Astrocyte (in vitro differentiated cells and primary cell): ENCODE data around the gene MAN2A1. TPM values are rescaled to one million over a fixed set of nuclear protein-coding genes. Genes with fewer than 3 reads are reported as not detected.

Experiments
- DNase-seq: peaks from one replicate; pipeline ENCODE4 v3.0.0-alpha.2; 2010; ENCODE audit warnings: low read depth
- FAIRE-seq: peaks from 2 replicates; lab custom pipeline; 2011; peaks lifted over from hg19 to GRCh38; lab: Jason Lieb, UNC
- H2AFZ ChIP-seq: 2 replicates; pipeline ENCODE4 v1.6.0; 2012; ENCODE audit warnings: low read depth, low read length, inconsistent platforms
- H3K27ac ChIP-seq: 2 replicates; pipeline ENCODE4 v1.5.1; 2011; ENCODE audit warnings: low read depth, low read length, inconsistent platforms
- H3K27me3 ChIP-seq: 2 replicates; pipeline ENCODE4 v1.6.0; 2011; ENCODE audit warnings: low read length, inconsistent platforms; ENCODE audit not compliant: insufficient read depth
- H3K36me3 ChIP-seq: 2 replicates; pipeline ENCODE4 v1.5.1; 2011; ENCODE audit warnings: low read length, inconsistent platforms; ENCODE audit not compliant: insufficient read depth
- H3K4me1 ChIP-seq: 2 replicates; pipeline ENCODE4 v1.5.1; 2011; ENCODE audit warnings: low read length, inconsistent platforms; ENCODE audit not compliant: insufficient read depth
- H3K4me2 ChIP-seq: 2 replicates; pipeline ENCODE4 v1.6.0; 2012; ENCODE audit warnings: low read length, inconsistent platforms
- H3K4me3 ChIP-seq: 2 replicates; pipeline ENCODE4 v1.5.1; 2011; ENCODE audit warnings: low read depth, mild to moderate bottlenecking, low read length, inconsistent platforms; ENCODE audit not compliant: insufficient read depth
- H3K79me2 ChIP-seq: 2 replicates; pipeline ENCODE4 v1.6.0; 2012; ENCODE audit warnings: mild to moderate bottlenecking, low read length, inconsistent platforms; ENCODE audit not compliant: insufficient read depth
- H3K9ac ChIP-seq: 2 replicates; pipeline ENCODE4 v1.6.0; 2012; ENCODE audit warnings: mild to moderate bottlenecking, low read length, inconsistent platforms
- H3K9me3 ChIP-seq: 2 replicates; pipeline ENCODE4 v1.5.1; 2012; ENCODE audit warnings: low read depth, mild to moderate bottlenecking, low read length, inconsistent platforms; ENCODE audit not compliant: insufficient read depth
- H4K20me1 ChIP-seq: 2 replicates; pipeline ENCODE4 v1.6.0; 2012; ENCODE audit warnings: low read length, inconsistent platforms; ENCODE audit not compliant: insufficient read depth
- H3K27ac Mint-ChIP-seq: one replicate; pipeline ENCODE4 v1.8.0; 2021; ENCODE audit warnings: mild to moderate bottlenecking, mixed read lengths; ENCODE audit not compliant: unreplicated experiment
- H3K27me3 Mint-ChIP-seq: one replicate; pipeline ENCODE4 v1.8.0; 2021; ENCODE audit warnings: low read depth, mixed read lengths; ENCODE audit not compliant: unreplicated experiment
- H3K36me3 Mint-ChIP-seq: one replicate; pipeline ENCODE4 v1.8.0; 2021; ENCODE audit warnings: low read depth, mixed read lengths; ENCODE audit not compliant: unreplicated experiment
- H3K4me1 Mint-ChIP-seq: one replicate; pipeline ENCODE4 v1.8.0; 2021; ENCODE audit warnings: low read depth, mixed read lengths; ENCODE audit not compliant: unreplicated experiment
- H3K4me3 Mint-ChIP-seq: one replicate; pipeline ENCODE4 v1.8.0; 2021; ENCODE audit warnings: mild to moderate bottlenecking, moderate library complexity, mixed read lengths; ENCODE audit not compliant: unreplicated experiment
- H3K9me3 Mint-ChIP-seq: one replicate; pipeline ENCODE4 v1.8.0; 2021; ENCODE audit warnings: mild to moderate bottlenecking, mixed read lengths; ENCODE audit not compliant: unreplicated experiment
- EZH2 ChIP-seq: IDR thresholded peaks from 2 replicates; pipeline ENCODE4 v1.6.1; 2012; ENCODE audit warnings: mild to moderate bottlenecking, low read length, inconsistent platforms; ENCODE audit not compliant: insufficient read depth
- total RNA-seq: library from RNA; stranded (reverse); gene quantifications from 2 replicates; pipeline ENCODE4 v1.2.1, GENCODE V29; 2021
- TF ChIP-seq, protein P1 (sequence below): IDR thresholded peaks from 2 replicates; pipeline ENCODE4 v1.5.1; 2011; ENCODE audit warnings: low read depth, mild to moderate bottlenecking, inconsistent platforms, low read length, moderate library complexity; ENCODE audit not compliant: insufficient read depth

MAN2A1 gene
- total RNA-seq, 1 donor from 2014 or later, result 109 TPM

DNA sequence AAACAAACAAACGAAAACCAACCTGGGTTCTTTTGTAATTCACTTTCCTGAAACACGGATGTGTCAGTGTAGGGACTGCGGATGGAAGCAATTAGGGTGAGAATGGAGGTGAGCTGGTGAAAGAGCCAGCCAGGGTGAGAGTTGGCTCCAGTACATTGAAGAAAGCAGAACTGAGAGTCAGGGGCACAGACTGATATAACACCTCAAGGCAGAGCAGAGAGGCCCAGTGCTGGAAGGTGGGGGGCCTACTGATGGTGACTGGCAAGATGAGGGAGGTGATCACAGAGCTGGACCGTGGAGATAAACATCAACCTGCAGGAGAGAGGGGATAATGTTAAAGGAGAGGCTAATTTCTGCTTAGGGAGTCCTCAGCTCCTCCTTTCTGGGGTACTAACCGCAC lies 221.1 kb downstream of the MAN2A1 start:
- no peaks in the 10 kb centered on the region for H3K36me3 ChIP-seq
- H3K79me2 ChIP-seq, result no peaks in the 10 kb centered on the region
- H3K4me3 Mint-ChIP-seq, result no peak overlapping the region
- H3K9me3 Mint-ChIP-seq, result no peaks in the 10 kb centered on the region
- H3K27me3 ChIP-seq, result no peaks in the 10 kb centered on the region
- H3K4me1 Mint-ChIP-seq, result peaks cover 32% of the 10 kb centered on the region
- no peak for DNase-seq
- H3K4me2 ChIP-seq, result no peak overlapping the region
- H3K27me3 Mint-ChIP-seq, result no peaks in the 10 kb centered on the region
- H3K27ac Mint-ChIP-seq, result no peak overlapping the region
- H2AFZ ChIP-seq, result no peak overlapping the region
- FAIRE-seq, result no peak
- peaks cover 12% of the 10 kb centered on the region for H3K4me1 ChIP-seq
- no peak overlapping the region for H3K27ac ChIP-seq
- H4K20me1 ChIP-seq, result no peaks in the 10 kb centered on the region
- TF ChIP-seq, protein P1, sequence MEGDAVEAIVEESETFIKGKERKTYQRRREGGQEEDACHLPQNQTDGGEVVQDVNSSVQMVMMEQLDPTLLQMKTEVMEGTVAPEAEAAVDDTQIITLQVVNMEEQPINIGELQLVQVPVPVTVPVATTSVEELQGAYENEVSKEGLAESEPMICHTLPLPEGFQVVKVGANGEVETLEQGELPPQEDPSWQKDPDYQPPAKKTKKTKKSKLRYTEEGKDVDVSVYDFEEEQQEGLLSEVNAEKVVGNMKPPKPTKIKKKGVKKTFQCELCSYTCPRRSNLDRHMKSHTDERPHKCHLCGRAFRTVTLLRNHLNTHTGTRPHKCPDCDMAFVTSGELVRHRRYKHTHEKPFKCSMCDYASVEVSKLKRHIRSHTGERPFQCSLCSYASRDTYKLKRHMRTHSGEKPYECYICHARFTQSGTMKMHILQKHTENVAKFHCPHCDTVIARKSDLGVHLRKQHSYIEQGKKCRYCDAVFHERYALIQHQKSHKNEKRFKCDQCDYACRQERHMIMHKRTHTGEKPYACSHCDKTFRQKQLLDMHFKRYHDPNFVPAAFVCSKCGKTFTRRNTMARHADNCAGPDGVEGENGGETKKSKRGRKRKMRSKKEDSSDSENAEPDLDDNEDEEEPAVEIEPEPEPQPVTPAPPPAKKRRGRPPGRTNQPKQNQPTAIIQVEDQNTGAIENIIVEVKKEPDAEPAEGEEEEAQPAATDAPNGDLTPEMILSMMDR, result no peak
- no peak for TF ChIP-seq EZH2
- no peak overlapping the region for H3K9ac ChIP-seq
- no peak overlapping the region for H3K4me3 ChIP-seq
- peaks cover 2% of the 10 kb centered on the region for H3K36me3 Mint-ChIP-seq
- H3K9me3 ChIP-seq, result no peaks in the 10 kb centered on the region

DNA sequence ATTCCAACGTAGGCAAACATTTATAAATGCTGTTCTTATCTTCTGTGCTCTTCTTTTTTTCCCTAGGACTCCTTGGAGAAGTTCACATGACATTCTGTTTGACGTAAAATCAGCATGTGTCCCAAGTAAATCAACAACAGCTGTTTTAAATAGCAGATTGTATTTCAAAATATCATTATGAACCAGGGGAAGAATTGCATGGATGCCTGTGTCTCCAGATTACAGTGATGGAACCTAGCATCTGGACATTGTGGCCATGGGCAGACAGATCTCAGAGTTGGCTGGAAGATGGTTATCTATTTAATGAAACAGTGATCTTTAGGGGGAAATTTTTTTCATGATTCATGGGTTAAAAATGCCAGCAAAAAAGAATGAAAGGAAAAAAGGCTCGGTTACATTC lies 222.0 kb downstream of the MAN2A1 start:
- H2AFZ ChIP-seq, result no peak overlapping the region
- H3K36me3 ChIP-seq, result no peaks in the 10 kb centered on the region
- Mint-ChIP-seq H3K4me1 (peaks cover 28% of the 10 kb centered on the region), H3K27me3 (no peaks in the 10 kb centered on the region), H3K27ac (no peak overlapping the region), H3K4me3 (no peak overlapping the region), H3K9me3 (no peaks in the 10 kb centered on the region), H3K36me3 (peaks cover 2% of the 10 kb centered on the region)
- H3K4me3 ChIP-seq, result no peak overlapping the region
- no peak overlapping the region for H3K27ac ChIP-seq
- no peaks in the 10 kb centered on the region for H3K27me3 ChIP-seq
- no peak overlapping the region for H3K4me2 ChIP-seq
- TF ChIP-seq, protein P1, result no peak
- TF ChIP-seq EZH2, result no peak
- DNase-seq, result peak; percentile 52
- no peaks in the 10 kb centered on the region for H3K9me3 ChIP-seq
- H4K20me1 ChIP-seq, result no peaks in the 10 kb centered on the region
- FAIRE-seq, result no peak
- no peaks in the 10 kb centered on the region for H3K79me2 ChIP-seq
- peaks cover 12% of the 10 kb centered on the region for H3K4me1 ChIP-seq
- H3K9ac ChIP-seq, result no peak overlapping the region

DNA sequence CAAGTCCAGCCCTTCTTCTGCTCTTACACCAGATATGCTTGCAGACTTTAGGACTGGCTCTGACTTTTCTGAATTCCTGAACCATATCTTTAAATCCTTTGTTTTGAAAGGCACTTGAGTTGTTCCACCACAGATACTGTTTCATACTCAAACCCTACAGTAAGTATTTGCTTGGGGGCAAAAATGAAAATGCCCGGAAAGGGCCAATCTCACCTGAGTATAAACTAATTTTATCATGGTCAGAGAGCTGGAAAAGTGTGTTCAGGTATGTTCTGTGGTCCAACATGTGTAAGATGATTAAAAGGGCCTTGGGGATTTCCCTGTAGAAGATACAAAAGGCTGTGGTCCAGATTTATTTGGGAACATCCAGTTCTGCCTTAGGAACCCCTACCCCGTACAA lies 225.2 kb downstream of the MAN2A1 start:
- DNase-seq (no peak), FAIRE-seq (no peak)
- Histone ChIP-seq H3K27me3 (no peaks in the 10 kb centered on the region), H3K36me3 (no peaks in the 10 kb centered on the region), H3K4me3 (no peak overlapping the region), H3K27ac (no peak overlapping the region), H3K9me3 (no peaks in the 10 kb centered on the region), H3K4me1 (peaks cover 2% of the 10 kb centered on the region), H2AFZ (no peak overlapping the region), H3K9ac (no peak overlapping the region), H4K20me1 (no peaks in the 10 kb centered on the region), H3K79me2 (no peaks in the 10 kb centered on the region), H3K4me2 (no peak overlapping the region)
- TF ChIP-seq, protein P1, result no peak
- TF ChIP-seq EZH2, result no peak
- no peaks in the 10 kb centered on the region for H3K9me3 Mint-ChIP-seq
- no peak overlapping the region for H3K4me3 Mint-ChIP-seq
- H3K36me3 Mint-ChIP-seq, result peaks cover 2% of the 10 kb centered on the region
- H3K27ac Mint-ChIP-seq, result no peak overlapping the region
- H3K4me1 Mint-ChIP-seq, result peaks cover 12% of the 10 kb centered on the region
- no peaks in the 10 kb centered on the region for H3K27me3 Mint-ChIP-seq
